HepG2 (cell line): ENCODE data around the gene GFER. TPM values are rescaled to one million over a fixed set of nuclear protein-coding genes. Genes with fewer than 3 reads are reported as not detected.
A peak's percentile ranks its signal among the peaks of the same experiment; 100 is the strongest.

Experiments used
- ASH2L ChIP-seq: fragments of 300-600, 200-600 bp; sonication (generic); IDR thresholded peaks from 2 replicates; pipeline ENCODE4 v1.7.0; 2017; ENCODE audit warnings: low read depth, mild to moderate bottlenecking, moderate library complexity, mixed read lengths, low read length; ENCODE audit not compliant: insufficient read length
- BRF2 ChIP-seq: sonication (generic); formaldehyde crosslinking; IDR thresholded peaks from 2 replicates; pipeline ENCODE4 v1.8.1; 2022; ENCODE audit warnings: mild to moderate bottlenecking, missing genetic modification reagents
- FIP1L1 ChIP-seq: fragments of 200-400 bp; formaldehyde crosslinking; IDR thresholded peaks from 2 replicates; pipeline ENCODE4 v1.6.1; 2018; ENCODE audit warnings: low read depth, mild to moderate bottlenecking, low read length, moderate library complexity, borderline replicate concordance; ENCODE audit not compliant: insufficient read depth
- FOSL1 ChIP-seq: sonication (generic); formaldehyde crosslinking; IDR thresholded peaks from 2 replicates; pipeline ENCODE4 v1.9.0; 2021; ENCODE audit warnings: missing genetic modification reagents, borderline replicate concordance
- GATA4 ChIP-seq: sonication (generic); IDR thresholded peaks from 2 replicates; pipeline ENCODE4 v1.6.1; 2016; ENCODE audit warnings: antibody characterized with exemption, low read depth, borderline replicate concordance
- HCFC1 ChIP-seq: fragments of 150-350 bp; IDR thresholded peaks from 2 replicates; pipeline ENCODE4 v1.6.1; 2014; ENCODE audit warnings: low read depth, low read length
- HMG20A ChIP-seq: IDR thresholded peaks from 2 replicates; pipeline ENCODE4 v1.6.1; 2016; ENCODE audit warnings: borderline replicate concordance
- IRF2 ChIP-seq: IDR thresholded peaks from 2 replicates; pipeline ENCODE4 v1.6.1; 2018; ENCODE audit warnings: missing genetic modification reagents, missing compliant biosample characterization
- KLF16 ChIP-seq, 2 experiments: sonication (generic) in 1 of 2; formaldehyde crosslinking in 1 of 2; IDR thresholded peaks; 2 replicates each; pipeline versions ENCODE4 v1.6.1 to v1.8.0; 2016 to 2023; ENCODE audit warnings: missing genetic modification reagents in 2 of 2, missing compliant biosample characterization in 1 of 2
- MLLT10 ChIP-seq: sonication (generic); formaldehyde crosslinking; IDR thresholded peaks from 2 replicates; pipeline ENCODE4 v1.4.0; 2020; ENCODE audit warnings: missing genetic modification reagents
- NFE2L1 ChIP-seq: sonication (generic); formaldehyde crosslinking; IDR thresholded peaks from 2 replicates; pipeline ENCODE4 v1.4.0; 2020; ENCODE audit warnings: missing genetic modification reagents, mild to moderate bottlenecking, borderline replicate concordance
- NONO ChIP-seq, 2 experiments: fragments of 450-650 bp in 1 of 2; sonication (generic) in 1 of 2; formaldehyde crosslinking in 1 of 2; IDR thresholded peaks in 1 of 2; conservative IDR thresholded peaks in 1 of 2; 2 replicates each; pipeline versions ENCODE4 v1.6.1 to v1.8.0; 2017 to 2022; ENCODE audit warnings: mild to moderate bottlenecking in 1 of 2, missing genetic modification reagents in 1 of 2, moderate library complexity in 1 of 2
- POLR2AphosphoS2 ChIP-seq: IDR thresholded peaks from 2 replicates; pipeline ENCODE4 v1.6.1; 2011; ENCODE audit warnings: low read depth, low read length, improper control_type of control experiment
- REPIN1 ChIP-seq: sonication (generic); formaldehyde crosslinking; IDR thresholded peaks from 2 replicates; pipeline ENCODE4 v1.8.0; 2022; ENCODE audit warnings: missing genetic modification reagents, low read depth, mild to moderate bottlenecking, borderline replicate concordance
- SRSF9 ChIP-seq: fragments of 200-400 bp; formaldehyde crosslinking; IDR thresholded peaks from 2 replicates; pipeline ENCODE4 v1.6.1; 2018; ENCODE audit warnings: borderline replicate concordance, mild to moderate bottlenecking, low read depth, low read length; ENCODE audit not compliant: insufficient read depth, poor library complexity, severe bottlenecking
- SSRP1 ChIP-seq: IDR thresholded peaks from 2 replicates; pipeline ENCODE4 v1.6.1; 2016; ENCODE audit warnings: control low read depth
- TBP ChIP-seq: sonication (generic); formaldehyde crosslinking; IDR thresholded peaks from 2 replicates; pipeline ENCODE4 v1.5.0; 2020; ENCODE audit warnings: missing genetic modification reagents
- TGIF2 ChIP-seq: IDR thresholded peaks from 2 replicates; pipeline ENCODE4 v1.6.1; 2016; ENCODE audit warnings: control low read depth, missing compliant biosample characterization
- ZBTB21 ChIP-seq: sonication (generic); formaldehyde crosslinking; IDR thresholded peaks from 2 replicates; pipeline ENCODE4 v1.4.0; 2020; ENCODE audit warnings: missing genetic modification reagents
- ZGPAT ChIP-seq: IDR thresholded peaks from 2 replicates; pipeline ENCODE4 v1.6.1; 2016; ENCODE audit warnings: mild to moderate bottlenecking
- ZNF513 ChIP-seq: sonication (generic); formaldehyde crosslinking; conservative IDR thresholded peaks from 2 replicates; pipeline ENCODE4 v1.5.0; 2020; ENCODE audit warnings: missing genetic modification reagents
- ZNF615 ChIP-seq: sonication (generic); formaldehyde crosslinking; IDR thresholded peaks from 2 replicates; pipeline ENCODE4 v1.5.0; 2020; ENCODE audit warnings: mild to moderate bottlenecking, missing genetic modification reagents, borderline replicate concordance
- ZNF709 ChIP-seq: sonication (generic); formaldehyde crosslinking; IDR thresholded peaks from 2 replicates; pipeline ENCODE4 v1.5.0; 2020; ENCODE audit warnings: mild to moderate bottlenecking, missing genetic modification reagents
- ZNF724P ChIP-seq: sonication (generic); formaldehyde crosslinking; IDR thresholded peaks from 2 replicates; pipeline ENCODE4 v1.8.0; 2022; ENCODE audit warnings: missing genetic modification reagents, borderline replicate concordance
- polyA plus RNA-seq, 8 experiments: library from polyadenylated mRNA; depleted of rRNA in 3 of 8; stranded (reverse) in 7 of 8; unstranded in 1 of 8; fragments of >200 nt; fragmentation: Illumina TruSeq in 4 of 8; extraction: Trizol in 4 of 8; gene quantifications; 2 replicates each; pipeline versions ENCODE4 v1.2.1 to v1.2.3, GENCODE V29; 2011 to 2016; ENCODE audit warnings: low read depth in 4 of 8, missing spikeins in 1 of 8, mixed read lengths in 1 of 8; ENCODE audit not compliant: insufficient read depth in 1 of 8
- total RNA-seq, 5 experiments: library from RNA; depleted of rRNA; stranded (reverse); fragments of >200 nt; fragmentation: Illumina TruSeq; extraction: Trizol; gene quantifications; 2 replicates each; pipeline ENCODE4 v1.2.3, GENCODE V29; 2016; ENCODE audit warnings: low read depth in 1 of 5
- TF ChIP-seq, protein P1 (sequence below): sonication (generic); formaldehyde crosslinking; IDR thresholded peaks from 2 replicates; pipeline ENCODE4 v1.4.0; 2020; ENCODE audit warnings: missing genetic modification reagents
- TF ChIP-seq, protein P2 (sequence below): sonication (generic); formaldehyde crosslinking; IDR thresholded peaks from 2 replicates; pipeline ENCODE4 v1.8.0; 2022; ENCODE audit warnings: mild to moderate bottlenecking, missing genetic modification reagents

The GFER gene
- total and polyA plus RNA-seq, 2 of the 13 experiments (the other 11 are each of a cell fraction or from before 2014, with no cell fraction given) = 28.6 to 71.7 TPM

GRCh38 chr16:2016407-2016922, 32.5 kb downstream of the GFER start (continued):
- TF ChIP-seq SRSF9 (no peak), TBP (no peak), REPIN1 (no peak), BRF2 (CRISPR knock-in tag) (no peak), MLLT10 (no peak), NONO (IDR thresholded peaks at IDR 0.05) (no peak), NONO (CRISPR knock-in tag; conservative IDR thresholded peaks at IDR 0.05) (0 out of 2 replicates have a peak, but pooled peaks have one; percentile 33), ZNF513 (CRISPR knock-in tag) (no peak), FOSL1 (CRISPR knock-in tag) (no peak), NFE2L1 (CRISPR knock-in tag) (no peak), ZBTB21 (CRISPR knock-in tag) (no peak), ZNF724P (CRISPR knock-in tag) (no peak), ZGPAT (peak; percentile 55; the same call in 1 of the 2 replicates), HCFC1 (no peak), ZNF709 (no peak), GATA4 (no peak), KLF16 (CRISPR knock-in tag; IDR thresholded peaks at IDR 0.05) (no peak), ZNF615 (CRISPR knock-in tag) (no peak), FIP1L1 (no peak), POLR2AphosphoS2 (no peak), SSRP1 (CRISPR knock-in tag) (no peak), HMG20A (CRISPR knock-in tag) (no peak; the same call in 1 of the 2 replicates), ASH2L (no peak), IRF2 (CRISPR knock-in tag) (0 out of 2 replicates have a peak, but pooled peaks have one; percentile 18), TGIF2 (CRISPR knock-in tag) (no peak)
- TF ChIP-seq, protein P1, sequence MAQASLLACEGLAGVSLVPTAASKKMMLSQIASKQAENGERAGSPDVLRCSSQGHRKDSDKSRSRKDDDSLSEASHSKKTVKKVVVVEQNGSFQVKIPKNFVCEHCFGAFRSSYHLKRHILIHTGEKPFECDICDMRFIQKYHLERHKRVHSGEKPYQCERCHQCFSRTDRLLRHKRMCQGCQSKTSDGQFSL = no peak
- TF ChIP-seq, protein P2, sequence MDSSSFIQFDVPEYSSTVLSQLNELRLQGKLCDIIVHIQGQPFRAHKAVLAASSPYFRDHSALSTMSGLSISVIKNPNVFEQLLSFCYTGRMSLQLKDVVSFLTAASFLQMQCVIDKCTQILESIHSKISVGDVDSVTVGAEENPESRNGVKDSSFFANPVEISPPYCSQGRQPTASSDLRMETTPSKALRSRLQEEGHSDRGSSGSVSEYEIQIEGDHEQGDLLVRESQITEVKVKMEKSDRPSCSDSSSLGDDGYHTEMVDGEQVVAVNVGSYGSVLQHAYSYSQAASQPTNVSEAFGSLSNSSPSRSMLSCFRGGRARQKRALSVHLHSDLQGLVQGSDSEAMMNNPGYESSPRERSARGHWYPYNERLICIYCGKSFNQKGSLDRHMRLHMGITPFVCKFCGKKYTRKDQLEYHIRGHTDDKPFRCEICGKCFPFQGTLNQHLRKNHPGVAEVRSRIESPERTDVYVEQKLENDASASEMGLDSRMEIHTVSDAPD (CRISPR knock-in tag) = no peak
